GM18505 (cell line): Measurements from ENCODE around the gene TMEM54.

Experiments
- ATAC-seq: cut with Tn5 transposase; IDR thresholded peaks from one replicate; pipeline ENCODE4 v1.9.1; 2021; ENCODE audit not compliant: unreplicated experiment
- POLR2A ChIP-seq: IDR thresholded peaks from 4 replicates; pipeline ENCODE4 v1.6.1; 2011; ENCODE audit warnings: borderline replicate concordance; ENCODE audit not compliant: insufficient read depth, insufficient read length; ENCODE audit errors: extremely low read depth

Gene TMEM54

DNA sequence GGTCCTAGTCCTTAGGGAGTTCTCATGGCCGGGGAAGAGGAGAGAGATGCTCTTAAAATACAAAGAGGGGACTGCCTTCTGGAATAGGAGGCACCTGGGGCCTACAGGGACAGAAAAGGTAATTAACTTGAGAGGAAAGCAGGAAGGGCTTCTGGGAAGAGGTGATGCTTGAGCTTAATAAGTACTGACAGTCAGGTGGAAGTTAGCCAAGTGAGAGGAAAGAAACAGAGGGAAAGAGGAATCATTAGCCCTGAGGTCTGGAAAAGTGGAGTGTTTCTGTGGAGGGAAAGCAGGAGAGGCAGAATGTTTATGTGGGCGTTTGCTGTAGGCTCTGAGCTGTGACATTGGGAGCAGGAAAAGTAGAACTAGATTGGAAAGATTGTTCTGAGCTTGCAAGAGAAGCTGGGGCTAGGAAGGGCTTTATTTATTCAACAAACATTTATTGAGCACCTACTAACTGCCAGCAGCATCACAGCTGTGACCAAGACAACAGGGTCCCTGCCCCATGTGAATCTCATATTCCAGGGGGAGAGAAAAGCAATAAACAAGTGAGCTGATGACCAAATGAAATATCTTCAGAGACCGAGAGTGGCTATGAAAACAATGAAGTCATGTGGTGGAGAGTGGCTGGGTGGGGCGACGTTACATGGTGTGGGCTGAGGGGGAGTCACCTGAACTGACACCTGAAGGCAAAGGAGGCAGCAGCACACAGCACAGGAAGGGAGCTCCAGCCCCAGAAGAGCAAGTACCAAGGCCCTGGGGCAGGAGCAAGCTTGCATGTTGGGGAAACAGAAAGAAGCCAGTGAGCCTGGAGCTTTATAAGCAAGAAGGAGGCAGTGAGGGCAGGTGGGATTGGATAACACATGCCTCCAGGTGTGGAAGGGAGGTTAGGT, 26.1 kb downstream of the TMEM54 start:
- ATAC-seq = no peak
- TF ChIP-seq POLR2A = no peak

- no peak for TF ChIP-seq POLR2A
These were observed 27.7 kb downstream of the TMEM54 start for GRCh38 chr1:32873484-32873883.

GRCh38 chr1:32872192-32872460, 29.1 kb downstream of the TMEM54 start:
- no peak for ATAC-seq
- TF ChIP-seq POLR2A = no peak

More at GRCh38 chr1:32873484-32873883, 27.7 kb downstream of the TMEM54 start:
- no peak for ATAC-seq

GRCh38 chr1:32871364-32872191, 29.6 kb downstream of the TMEM54 start:
- ATAC-seq = no peak
- TF ChIP-seq POLR2A = no peak

- ATAC-seq = no peak
- no peak for TF ChIP-seq POLR2A
These were observed 30.4 kb downstream of the TMEM54 start, which contains the start of gene FNDC5 for GRCh38 chr1:32870615-32871363. Gene FNDC5 (minus strand): TSS chr1:32870912.

- no peak for ATAC-seq
- no peak for TF ChIP-seq POLR2A
These were observed 31.1 kb downstream of the TMEM54 start for GRCh38 chr1:32869923-32870614.

GRCh38 chr1:32868806-32869455, 32.3 kb downstream of the TMEM54 start:
- ATAC-seq = no peak
- TF ChIP-seq POLR2A = no peak

GRCh38 chr1:32868085-32868484, 33.1 kb downstream of the TMEM54 start:
- no peak for ATAC-seq

GRCh38 chr1:32867671-32868070, 33.5 kb downstream of the TMEM54 start:
- no peak for ATAC-seq
- no peak for TF ChIP-seq POLR2A

More at GRCh38 chr1:32868085-32868484, 33.1 kb downstream of the TMEM54 start:
- TF ChIP-seq POLR2A = no peak

DNA sequence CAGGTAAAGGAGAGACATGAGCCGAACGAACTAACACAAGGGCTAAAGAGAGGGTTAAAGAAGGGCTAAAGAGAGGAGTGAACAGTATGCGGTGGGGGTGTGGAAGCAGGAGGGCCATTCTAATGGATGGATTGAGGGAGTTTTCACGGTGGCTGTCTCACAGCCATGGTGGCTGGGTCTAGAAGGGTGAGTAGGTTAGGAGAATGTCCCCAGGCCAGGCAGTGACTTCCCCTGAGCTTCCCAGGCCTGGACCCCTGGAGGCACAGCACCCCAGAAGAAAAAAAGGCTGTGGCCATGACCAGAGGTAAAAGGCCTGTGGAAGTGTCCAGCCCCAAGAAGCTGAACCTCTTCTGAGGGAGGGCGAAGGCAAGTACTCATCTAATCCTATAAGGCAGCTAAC, 34.0 kb downstream of the TMEM54 start:
- no peak for ATAC-seq
- TF ChIP-seq POLR2A = no peak

DNA sequence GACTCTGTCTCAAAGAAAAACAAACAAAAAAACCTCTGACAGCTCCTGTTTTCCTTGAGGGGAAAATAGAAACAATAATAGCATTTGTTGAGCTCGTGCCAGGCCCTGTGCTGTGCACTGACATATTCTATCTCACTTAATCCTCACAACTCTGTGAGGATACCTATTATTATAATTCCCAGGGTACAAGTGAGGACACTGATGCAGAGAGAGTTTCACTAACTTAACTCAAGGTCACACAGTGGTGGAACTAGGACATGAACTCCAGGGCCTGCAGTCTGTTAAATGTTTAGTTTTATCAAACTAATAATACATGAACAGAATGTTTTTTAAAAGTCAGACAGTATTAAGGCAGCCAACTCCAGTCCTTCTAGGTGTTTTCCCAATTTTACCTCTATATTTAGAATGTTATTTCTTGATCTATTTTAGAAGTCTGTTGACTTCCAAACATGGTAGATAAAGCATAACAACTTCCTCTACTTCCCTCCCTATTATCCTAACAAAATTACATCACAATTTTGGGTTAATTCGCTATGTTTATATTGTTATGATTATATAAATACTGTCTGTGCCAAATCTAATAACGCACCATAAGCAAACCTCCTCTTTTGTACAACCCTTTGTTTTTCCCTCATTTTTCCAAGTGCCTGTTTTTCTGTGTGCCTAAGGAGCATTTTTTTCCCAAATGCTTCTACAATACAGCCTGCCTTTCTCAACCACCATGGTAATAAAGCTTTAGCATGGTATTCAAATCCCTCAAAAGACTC, 35.4 kb downstream of the TMEM54 start:
- TF ChIP-seq POLR2A = no peak
- no peak for ATAC-seq

- no peak for ATAC-seq
These were observed 36.7 kb downstream of the TMEM54 start for GRCh38 chr1:32864375-32865019.

DNA sequence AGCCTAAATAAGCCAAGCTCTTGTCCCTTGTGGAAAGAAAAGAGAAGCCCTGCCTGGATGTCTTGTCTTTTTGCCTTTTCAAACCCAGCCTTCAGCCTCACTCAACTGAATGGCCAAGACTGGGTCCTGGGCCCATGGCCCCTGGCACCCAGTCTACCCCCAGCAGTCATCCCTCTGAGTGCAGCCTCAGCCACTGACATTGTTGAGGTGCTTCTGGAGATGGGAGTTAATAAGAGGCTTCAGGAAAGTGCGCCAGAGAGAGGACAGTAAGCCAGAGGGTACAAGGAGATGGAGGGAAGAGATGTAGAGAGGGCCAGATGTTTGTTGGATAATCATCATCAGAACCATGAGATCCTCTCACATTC, 37.3 kb downstream of the TMEM54 start:
- no peak for TF ChIP-seq POLR2A
- no peak for ATAC-seq

More at GRCh38 chr1:32864375-32865019, 36.7 kb downstream of the TMEM54 start:
- TF ChIP-seq POLR2A = no peak
